BE2C (cell line): ENCODE results near the gene F7.

Source experiments
- DNase-seq: peaks from one replicate; pipeline ENCODE4 v3.0.0-alpha.2; 2020
- H3K27me3 ChIP-seq: fragments of 250-450 bp; sonication (Bioruptor Pico); 2 replicates; pipeline ENCODE4 v1.5.1; 2020; ENCODE audit warnings: mild to moderate bottlenecking
- H3K36me3 ChIP-seq: fragments of 250-450 bp; sonication (Bioruptor Pico); 2 replicates; pipeline ENCODE4 v1.5.1; 2020; ENCODE audit warnings: mild to moderate bottlenecking
- H3K4me1 ChIP-seq: fragments of 250-450 bp; sonication (Bioruptor Pico); 2 replicates; pipeline ENCODE4 v1.5.1; 2020
- H3K4me3 ChIP-seq: 2 replicates; pipeline ENCODE4 v1.5.1; 2011; ENCODE audit warnings: low read depth, low read length
- H3K9me3 ChIP-seq: fragments of 250-450 bp; sonication (Bioruptor Pico); 2 replicates; pipeline ENCODE4 v1.5.1; 2020
- TF ChIP-seq, protein P1 (sequence below): IDR thresholded peaks from 2 replicates; pipeline ENCODE4 v1.5.1; 2012; ENCODE audit warnings: mild to moderate bottlenecking, low read depth, low read length

Gene F7

DNA sequence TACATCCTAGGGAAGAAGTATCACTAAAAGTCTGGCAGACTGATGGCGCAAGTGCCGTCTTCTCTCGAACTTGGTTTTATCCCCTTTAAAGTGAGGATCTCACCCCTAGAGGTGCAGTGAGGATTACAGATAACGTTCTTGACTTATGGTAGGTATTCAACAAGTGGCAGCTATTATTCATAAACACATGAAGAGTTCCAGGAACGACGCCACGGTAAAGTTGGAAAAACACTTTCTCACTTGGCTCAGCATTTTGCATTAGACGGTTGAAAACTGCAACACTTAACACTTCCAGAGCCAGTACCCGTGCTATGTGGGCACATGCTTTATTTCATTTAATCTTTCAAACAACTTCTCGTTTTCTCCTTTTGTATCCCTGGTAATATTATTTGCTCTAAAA, 61.6 kb downstream of the F7 start:
- Histone ChIP-seq H3K36me3 (peaks cover 36% of the 10 kb centered on the region), H3K27me3 (no peaks in the 10 kb centered on the region), H3K4me3 (no peak overlapping the region), H3K9me3 (no peaks in the 10 kb centered on the region; the same call in 1 of the 2 replicates), H3K4me1 (peaks cover 10% of the 10 kb centered on the region)
- TF ChIP-seq, protein P1, sequence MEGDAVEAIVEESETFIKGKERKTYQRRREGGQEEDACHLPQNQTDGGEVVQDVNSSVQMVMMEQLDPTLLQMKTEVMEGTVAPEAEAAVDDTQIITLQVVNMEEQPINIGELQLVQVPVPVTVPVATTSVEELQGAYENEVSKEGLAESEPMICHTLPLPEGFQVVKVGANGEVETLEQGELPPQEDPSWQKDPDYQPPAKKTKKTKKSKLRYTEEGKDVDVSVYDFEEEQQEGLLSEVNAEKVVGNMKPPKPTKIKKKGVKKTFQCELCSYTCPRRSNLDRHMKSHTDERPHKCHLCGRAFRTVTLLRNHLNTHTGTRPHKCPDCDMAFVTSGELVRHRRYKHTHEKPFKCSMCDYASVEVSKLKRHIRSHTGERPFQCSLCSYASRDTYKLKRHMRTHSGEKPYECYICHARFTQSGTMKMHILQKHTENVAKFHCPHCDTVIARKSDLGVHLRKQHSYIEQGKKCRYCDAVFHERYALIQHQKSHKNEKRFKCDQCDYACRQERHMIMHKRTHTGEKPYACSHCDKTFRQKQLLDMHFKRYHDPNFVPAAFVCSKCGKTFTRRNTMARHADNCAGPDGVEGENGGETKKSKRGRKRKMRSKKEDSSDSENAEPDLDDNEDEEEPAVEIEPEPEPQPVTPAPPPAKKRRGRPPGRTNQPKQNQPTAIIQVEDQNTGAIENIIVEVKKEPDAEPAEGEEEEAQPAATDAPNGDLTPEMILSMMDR = no peak
- DNase-seq = no peak

DNA sequence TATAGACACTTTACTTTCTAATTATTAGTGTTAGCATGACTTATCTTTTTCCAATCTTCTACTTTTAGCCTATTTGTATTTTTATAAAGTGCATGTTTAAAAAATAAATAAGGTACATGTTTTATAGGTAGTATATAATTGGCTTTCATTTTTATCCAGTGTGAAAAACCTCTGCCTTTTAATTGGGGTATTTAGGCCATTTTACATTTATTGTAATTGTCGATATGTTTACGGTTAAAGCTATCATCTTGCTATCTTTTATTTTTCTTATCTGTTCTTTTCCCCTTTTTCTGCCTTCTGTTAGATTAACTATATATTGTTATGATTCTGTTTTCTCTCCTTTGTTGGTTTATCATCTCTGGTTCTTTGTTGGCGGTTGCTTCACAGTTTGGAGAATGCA, 62.0 kb downstream of the F7 start:
- no peak for DNase-seq
- no peaks in the 10 kb centered on the region; the same call in 1 of the 2 replicates for H3K9me3 ChIP-seq

DNA sequence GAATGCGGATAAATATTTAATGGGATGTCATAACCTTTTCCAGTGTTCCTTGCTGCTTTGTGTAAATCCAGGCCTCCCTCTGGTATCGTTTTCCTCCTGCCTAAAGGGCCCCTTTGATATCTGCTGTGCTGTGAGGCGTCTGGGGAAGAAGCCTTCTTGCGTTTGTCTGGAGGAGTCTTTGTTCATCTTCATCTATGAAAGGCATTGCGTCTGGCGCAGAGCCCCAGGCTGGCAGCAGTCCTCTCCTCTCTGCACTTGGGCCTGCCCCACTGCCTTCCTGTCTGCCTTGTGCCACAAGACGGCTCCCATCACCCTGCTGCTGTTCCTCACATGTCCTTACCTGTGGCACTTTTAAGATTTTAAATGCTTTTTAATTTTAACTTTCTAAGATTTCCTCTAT, 62.6 kb downstream of the F7 start:
- TF ChIP-seq, protein P1 = no peak
- H3K4me1 ChIP-seq = peaks cover 10% of the 10 kb centered on the region
- peaks cover 43% of the 10 kb centered on the region for H3K36me3 ChIP-seq
- H3K9me3 ChIP-seq = no peaks in the 10 kb centered on the region; the same call in 1 of the 2 replicates
- no peaks in the 10 kb centered on the region for H3K27me3 ChIP-seq
- no peak for DNase-seq
- H3K4me3 ChIP-seq = no peak overlapping the region

More for the DNA sequence above, 62.0 kb downstream of the F7 start:
- TF ChIP-seq, protein P1 = no peak
- H3K4me1 ChIP-seq = peaks cover 10% of the 10 kb centered on the region
- peaks cover 40% of the 10 kb centered on the region for H3K36me3 ChIP-seq
- no peaks in the 10 kb centered on the region for H3K27me3 ChIP-seq
- H3K4me3 ChIP-seq = no peak overlapping the region

DNA sequence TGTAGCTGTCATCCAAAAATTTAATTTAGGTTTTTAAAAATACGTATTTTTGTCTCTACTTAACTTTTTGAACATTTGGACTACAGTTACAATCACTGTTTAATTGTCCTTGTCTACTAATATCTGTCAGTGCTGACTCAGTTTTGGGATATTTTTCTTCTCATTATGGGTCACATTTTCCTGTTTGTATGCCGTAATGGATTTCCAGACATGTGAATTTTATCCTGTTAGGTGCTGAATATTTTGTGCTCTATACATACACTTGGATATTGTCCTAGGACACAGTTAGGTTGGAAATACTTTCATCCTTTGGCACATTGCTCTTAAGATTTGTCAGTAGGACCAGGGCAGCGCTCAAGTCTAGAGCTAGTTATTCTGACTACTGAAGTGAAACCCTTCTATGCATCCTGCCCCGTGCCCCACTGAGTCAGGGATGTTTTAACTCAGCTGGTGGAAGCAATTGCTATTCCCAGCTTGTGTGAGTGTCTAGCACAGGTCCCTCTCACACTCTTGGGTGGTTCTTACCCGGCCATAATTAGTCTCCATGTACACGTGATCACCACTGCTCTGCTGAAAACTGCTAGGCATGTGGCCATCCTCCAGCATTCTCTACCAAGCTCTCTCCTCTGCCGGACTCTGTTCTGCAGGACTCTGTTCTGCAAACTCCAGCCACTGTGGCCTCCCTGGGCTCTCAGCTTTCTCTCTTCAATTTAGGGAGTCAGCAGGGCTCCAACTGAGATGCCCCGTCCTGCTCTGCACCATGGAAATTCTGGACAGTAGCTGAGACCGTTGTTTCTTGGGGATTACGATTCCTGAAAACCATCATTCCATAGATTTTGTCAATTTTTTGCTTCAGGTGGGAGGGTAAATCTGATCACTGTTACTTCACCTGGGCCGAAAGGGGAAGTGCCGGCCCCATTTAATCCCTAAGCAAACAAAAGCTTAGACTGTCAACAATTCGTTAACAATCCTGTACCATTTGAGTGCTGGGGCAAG, 64.0 kb downstream of the F7 start:
- Histone ChIP-seq H3K4me3 (no peak overlapping the region), H3K36me3 (peaks cover 43% of the 10 kb centered on the region)

More for the DNA sequence above, 64.0 kb downstream of the F7 start:
- DNase-seq = no peak
- peaks cover 10% of the 10 kb centered on the region for H3K4me1 ChIP-seq
- no peaks in the 10 kb centered on the region; the same call in 1 of the 2 replicates for H3K9me3 ChIP-seq
- no peaks in the 10 kb centered on the region for H3K27me3 ChIP-seq
- TF ChIP-seq, protein P1 = no peak
